HepG2 (cell line): ENCODE data around the gene MYH9. TPM values are rescaled to one million over a fixed set of nuclear protein-coding genes. Genes with fewer than 3 reads are reported as not detected.

Source experiments
- ATF7-NPFF ChIP-seq: sonication (generic); formaldehyde crosslinking; IDR thresholded peaks from 2 replicates; pipeline ENCODE4 v1.8.1; 2023; ENCODE audit warnings: mild to moderate bottlenecking, low read depth, missing genetic modification reagents, moderate library complexity
- CEBPZ ChIP-seq: IDR thresholded peaks from 2 replicates; pipeline ENCODE4 v1.6.1; 2012; ENCODE audit warnings: low read length, improper control_type of control experiment
- EZH2 ChIP-seq: conservative IDR thresholded peaks from 2 replicates; pipeline ENCODE4 v1.6.1; 2012; ENCODE audit warnings: mild to moderate bottlenecking, low read depth, low read length, moderate library complexity
- HOMEZ ChIP-seq: IDR thresholded peaks from 2 replicates; pipeline ENCODE4 v1.6.1; 2016; ENCODE audit warnings: low read depth
- KDM3A ChIP-seq: IDR thresholded peaks from 2 replicates; pipeline ENCODE4 v1.6.1; 2018; ENCODE audit warnings: low read depth, missing compliant biosample characterization
- KDM6A ChIP-seq: IDR thresholded peaks from 2 replicates; pipeline ENCODE4 v1.6.1; 2016; ENCODE audit warnings: low read depth
- NCOA1 ChIP-seq: sonication (generic); formaldehyde crosslinking; IDR thresholded peaks from 2 replicates; pipeline ENCODE4 v1.9.0; 2021; ENCODE audit warnings: missing genetic modification reagents
- NFE2L1 ChIP-seq: sonication (generic); formaldehyde crosslinking; IDR thresholded peaks from 2 replicates; pipeline ENCODE4 v1.4.0; 2020; ENCODE audit warnings: missing genetic modification reagents, mild to moderate bottlenecking, borderline replicate concordance
- PHF21A ChIP-seq: sonication (generic); formaldehyde crosslinking; IDR thresholded peaks from 2 replicates; pipeline ENCODE4 v1.5.0; 2020; ENCODE audit warnings: mild to moderate bottlenecking, missing genetic modification reagents
- PRDM10 ChIP-seq: sonication (generic); formaldehyde crosslinking; IDR thresholded peaks from 2 replicates; pipeline ENCODE4 v1.4.0; 2020; ENCODE audit warnings: low read depth, missing genetic modification reagents
- RAD21 ChIP-seq: fragments of 450-650 bp; formaldehyde crosslinking; IDR thresholded peaks from 2 replicates; pipeline ENCODE4 v1.5.0; 2020; ENCODE audit warnings: mild to moderate bottlenecking
- RNF2 ChIP-seq: fragments of 450-650 bp; conservative IDR thresholded peaks from 2 replicates; pipeline ENCODE4 v1.6.1; 2016; ENCODE audit warnings: low read depth
- TARDBP ChIP-seq: sonication (generic); formaldehyde crosslinking; IDR thresholded peaks from 2 replicates; pipeline ENCODE4 v1.8.0; 2022; ENCODE audit warnings: mild to moderate bottlenecking, missing genetic modification reagents
- U2AF2 ChIP-seq: fragments of 200-400 bp; formaldehyde crosslinking; IDR thresholded peaks from 2 replicates; pipeline ENCODE4 v1.6.1; 2017; ENCODE audit warnings: low read depth, mild to moderate bottlenecking, low read length
- ZMYM3 ChIP-seq: sonication (generic); formaldehyde crosslinking; IDR thresholded peaks from 2 replicates; pipeline ENCODE4 v1.5.1; 2020; ENCODE audit warnings: mild to moderate bottlenecking, missing genetic modification reagents
- ZNF251 ChIP-seq: sonication (generic); formaldehyde crosslinking; IDR thresholded peaks from 2 replicates; pipeline ENCODE4 v1.9.0; 2021; ENCODE audit warnings: mild to moderate bottlenecking, missing genetic modification reagents
- ZNF281 ChIP-seq: sonication (generic); formaldehyde crosslinking; IDR thresholded peaks from 2 replicates; pipeline ENCODE4 v1.4.0; 2020; ENCODE audit warnings: missing genetic modification reagents, borderline replicate concordance
- ZNF530 ChIP-seq: sonication (generic); formaldehyde crosslinking; IDR thresholded peaks from 2 replicates; pipeline ENCODE4 v1.5.0; 2020; ENCODE audit warnings: low read depth, mild to moderate bottlenecking, missing genetic modification reagents
- ZNF652 ChIP-seq: IDR thresholded peaks from 2 replicates; pipeline ENCODE4 v1.6.1; 2016; ENCODE audit warnings: low read depth, borderline replicate concordance
- ZNF709 ChIP-seq: sonication (generic); formaldehyde crosslinking; IDR thresholded peaks from 2 replicates; pipeline ENCODE4 v1.5.0; 2020; ENCODE audit warnings: mild to moderate bottlenecking, missing genetic modification reagents
- ZNF781 ChIP-seq: sonication (generic); formaldehyde crosslinking; IDR thresholded peaks from 2 replicates; pipeline ENCODE4 v1.5.1; 2020; ENCODE audit warnings: borderline replicate concordance, mild to moderate bottlenecking, missing genetic modification reagents; ENCODE audit errors: not compliant biosample characterization
- polyA plus RNA-seq, 8 experiments: library from polyadenylated mRNA; depleted of rRNA in 3 of 8; stranded (reverse) in 7 of 8; unstranded in 1 of 8; fragments of >200 nt; fragmentation: Illumina TruSeq in 4 of 8; extraction: Trizol in 4 of 8; gene quantifications; 2 replicates each; pipeline versions ENCODE4 v1.2.1 to v1.2.3, GENCODE V29; 2011 to 2016; ENCODE audit warnings: low read depth in 4 of 8, missing spikeins in 1 of 8, mixed read lengths in 1 of 8; ENCODE audit not compliant: insufficient read depth in 1 of 8
- total RNA-seq, 5 experiments: library from RNA; depleted of rRNA; stranded (reverse); fragments of >200 nt; fragmentation: Illumina TruSeq; extraction: Trizol; gene quantifications; 2 replicates each; pipeline ENCODE4 v1.2.3, GENCODE V29; 2016; ENCODE audit warnings: low read depth in 1 of 5

The MYH9 gene
- total and polyA plus RNA-seq, 2 of the 13 experiments (the other 11 are each of a cell fraction or from before 2014, with no cell fraction given) = 50.7 to 98.5 TPM

- no peak for TF ChIP-seq ZNF251 (CRISPR knock-in tag)
- peak; percentile 45 for TF ChIP-seq TARDBP
- TF ChIP-seq ZNF530 (CRISPR knock-in tag) = no peak
- no peak for TF ChIP-seq ZNF781 (CRISPR knock-in tag)
- TF ChIP-seq ZNF281 = no peak
- TF ChIP-seq HOMEZ (CRISPR knock-in tag) = peak; percentile 51; the same call in 1 of the 2 replicates
- no peak for TF ChIP-seq CEBPZ
- no peak for TF ChIP-seq ZNF652 (CRISPR knock-in tag)
- TF ChIP-seq KDM3A (CRISPR knock-in tag) = no peak
- TF ChIP-seq U2AF2 = no peak
- no peak for TF ChIP-seq ATF7-NPFF (CRISPR knock-in tag)
- no peak for TF ChIP-seq NFE2L1 (CRISPR knock-in tag)
- TF ChIP-seq PHF21A (CRISPR knock-in tag) = peak; percentile 90
- TF ChIP-seq RAD21 (CRISPR knock-in tag) = no peak
- TF ChIP-seq NCOA1 = no peak
- no peak for TF ChIP-seq RNF2
- TF ChIP-seq ZMYM3 (CRISPR knock-in tag) = no peak
- TF ChIP-seq KDM6A (CRISPR knock-in tag) = no peak
- no peak for TF ChIP-seq PRDM10 (CRISPR knock-in tag)
- TF ChIP-seq EZH2 = no peak
- no peak for TF ChIP-seq ZNF709
These were observed 44.1 kb downstream of the MYH9 start (continued) for GRCh38 chr22:36343720-36344105.
